Esophagus muscularis mucosa (tissue), 3 donors: ENCODE measurements around the gene SEC61G.

Source experiments
- CTCF ChIP-seq, 3 experiments: fragments of 200-600 bp in 2 of 3; fragments of 450-650 bp in 1 of 3; sonication (generic) in 2 of 3; IDR thresholded peaks; one replicate each; pipeline ENCODE4 v1.5.1; 2017 to 2019; ENCODE audit warnings: antibody characterized with exemption in 3 of 3, mild to moderate bottlenecking in 2 of 3, moderate library complexity in 1 of 3
- POLR2A ChIP-seq: fragments of 450-650 bp; IDR thresholded peaks from one replicate; pipeline ENCODE4 v1.6.1; 2017; ENCODE audit warnings: antibody characterized with exemption, moderate library complexity, mild to moderate bottlenecking, low read depth
- POLR2AphosphoS5 ChIP-seq, 2 donors: sonication (generic); formaldehyde crosslinking; IDR thresholded peaks; one replicate each; pipeline ENCODE4 v1.6.1; 2017; ENCODE audit warnings: antibody characterized with exemption in 2 of 2

- no peak for TF ChIP-seq POLR2AphosphoS5 (IDR thresholded peaks at IDR 0.05)
- TF ChIP-seq POLR2A, result no peak
- TF ChIP-seq CTCF (IDR thresholded peaks at IDR 0.05), result no peak
Observed at GRCh38 chr7:54722502-54722901, 36.5 kb downstream of the SEC61G start.
